GM12865 (cell line): ENCODE data around the gene BCAS1.
"Not testable (repeated sequence)": the region's sequence is repeated elsewhere in the genome, so short reads cannot be mapped to it uniquely, and the experiment has no call there.

Experiments
- DNase-seq: peaks from one replicate; pipeline ENCODE4 v3.0.0; 2010; ENCODE audit warnings: low read depth
- H3K4me3 ChIP-seq: 2 replicates; pipeline ENCODE4 v1.5.1; 2011; ENCODE audit warnings: mild to moderate bottlenecking, low read depth, low read length, control low read depth
- CTCF ChIP-seq: IDR thresholded peaks from 2 replicates; pipeline ENCODE4 v1.5.1; 2011; ENCODE audit warnings: low read length, control low read depth, low read depth, inconsistent platforms; ENCODE audit not compliant: insufficient read depth; ENCODE audit errors: missing control alignments

BCAS1 gene

DNA sequence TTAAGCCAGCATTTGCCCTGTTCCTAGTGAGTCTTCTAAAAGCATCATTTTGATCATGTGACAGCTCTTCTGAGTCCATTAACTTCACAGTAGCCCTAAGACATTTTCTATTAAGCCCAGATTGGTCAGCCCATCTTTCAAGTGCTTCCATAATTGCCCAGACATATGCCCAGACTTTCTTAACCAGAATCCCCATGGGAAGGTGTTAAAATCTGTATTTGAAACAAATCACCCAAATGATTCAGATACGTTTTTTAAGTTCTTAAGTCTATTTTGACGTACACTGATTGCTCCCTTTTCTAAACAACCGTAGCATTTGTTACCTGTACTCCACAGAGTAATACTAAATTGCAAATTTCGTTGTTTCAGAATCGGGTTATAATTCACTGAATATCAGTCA is 89.3 kb downstream of the BCAS1 start:
- no peak for TF ChIP-seq CTCF
- no peak overlapping the region for H3K4me3 ChIP-seq
- no peak for DNase-seq

- TF ChIP-seq CTCF = no peak
- no peak overlapping the region for H3K4me3 ChIP-seq
- DNase-seq = no peak
These were observed 90.3 kb downstream of the BCAS1 start for GRCh38 chr20:53980031-53980465.

GRCh38 chr20:53978497-53978896 is 91.9 kb downstream of the BCAS1 start:
- no peak for DNase-seq
- no peak overlapping the region for H3K4me3 ChIP-seq
- no peak for TF ChIP-seq CTCF

GRCh38 chr20:53977391-53977790 is 93.0 kb downstream of the BCAS1 start:
- no peak for TF ChIP-seq CTCF
- DNase-seq = no peak
- H3K4me3 ChIP-seq = no peak overlapping the region

DNA sequence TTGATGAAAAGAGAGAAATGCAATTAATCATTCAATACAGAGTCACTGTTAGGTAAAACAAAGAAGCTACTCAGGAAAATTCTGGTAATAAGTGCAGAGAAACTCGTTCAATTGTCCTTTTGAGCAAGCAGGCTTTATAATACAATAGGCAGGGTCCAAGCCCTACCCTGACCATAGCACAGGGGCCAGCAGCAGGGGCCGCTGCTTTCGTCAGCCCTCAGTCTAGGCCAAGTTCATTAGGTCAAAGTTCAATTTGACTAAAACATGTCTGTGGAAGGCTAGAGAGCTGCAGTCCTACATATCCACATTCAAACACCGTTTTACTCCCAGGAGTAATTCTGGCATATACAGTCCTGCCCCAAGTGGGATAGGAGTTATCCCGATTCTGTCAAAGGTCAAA is 94.6 kb downstream of the BCAS1 start:
- no peak overlapping the region for H3K4me3 ChIP-seq
- TF ChIP-seq CTCF = no peak
- DNase-seq = no peak

- DNase-seq = no peak
- H3K4me3 ChIP-seq = no peak overlapping the region
- no peak for TF ChIP-seq CTCF
These were observed 95.4 kb downstream of the BCAS1 start for GRCh38 chr20:53974785-53975555.

- H3K4me3 ChIP-seq, DNase-seq: not testable (repeated sequence)
These were observed 96.5 kb downstream of the BCAS1 start for GRCh38 chr20:53973882-53974281.
